ENCODE measurements around the gene PARP8. TPM values are rescaled to one million over a fixed set of nuclear protein-coding genes. Genes with fewer than 3 reads are reported as not detected.

The PARP8 gene
- total RNA-seq, 2 donors from 2014 or later = 3.9 to 6.6 TPM

GRCh38 chr5:50849554-50849953 lies 183.1 kb downstream of the PARP8 start:
- TF ChIP-seq CTCF (IDR thresholded peaks at IDR 0.05) = no peak
- no peaks in the 10 kb centered on the region for H3K27me3 ChIP-seq
- no peak for DNase-seq (ENCODE audit: low spot score)
- H3K4me3 ChIP-seq = no peak overlapping the region
- H3K9me3 ChIP-seq = no peaks in the 10 kb centered on the region
- no peak overlapping the region for H3K27ac ChIP-seq
- H3K36me3 ChIP-seq = no peaks in the 10 kb centered on the region
- H3K4me1 ChIP-seq = no peaks in the 10 kb centered on the region

DNA sequence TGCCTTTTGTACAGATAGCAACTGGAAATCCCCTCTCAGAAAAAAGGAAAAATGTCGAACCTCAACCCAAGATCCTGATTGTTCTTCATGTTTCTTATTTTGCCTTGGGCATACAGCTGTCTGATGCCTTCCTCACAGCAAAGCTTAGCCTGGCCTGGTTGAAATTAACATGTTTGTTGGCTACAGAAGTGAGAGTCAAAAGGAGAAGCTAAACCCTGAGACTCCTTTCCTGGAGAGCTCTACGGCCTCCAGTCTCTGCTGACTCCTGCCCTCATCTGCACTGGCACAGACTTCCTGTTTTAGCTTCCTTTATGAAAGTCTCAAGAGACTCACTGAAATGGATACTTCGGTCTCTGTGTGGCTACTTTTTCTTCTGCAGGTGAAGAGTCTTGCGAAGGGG lies 186.7 kb downstream of the PARP8 start:
- Histone ChIP-seq H3K4me3 (no peak overlapping the region), H3K27ac (no peak overlapping the region), H3K27me3 (no peaks in the 10 kb centered on the region), H3K4me1 (no peaks in the 10 kb centered on the region), H3K36me3 (no peaks in the 10 kb centered on the region), H3K9me3 (no peaks in the 10 kb centered on the region)
- TF ChIP-seq CTCF (IDR thresholded peaks at IDR 0.05) = no peak
- no peak for DNase-seq (ENCODE audit: low spot score)

DNA sequence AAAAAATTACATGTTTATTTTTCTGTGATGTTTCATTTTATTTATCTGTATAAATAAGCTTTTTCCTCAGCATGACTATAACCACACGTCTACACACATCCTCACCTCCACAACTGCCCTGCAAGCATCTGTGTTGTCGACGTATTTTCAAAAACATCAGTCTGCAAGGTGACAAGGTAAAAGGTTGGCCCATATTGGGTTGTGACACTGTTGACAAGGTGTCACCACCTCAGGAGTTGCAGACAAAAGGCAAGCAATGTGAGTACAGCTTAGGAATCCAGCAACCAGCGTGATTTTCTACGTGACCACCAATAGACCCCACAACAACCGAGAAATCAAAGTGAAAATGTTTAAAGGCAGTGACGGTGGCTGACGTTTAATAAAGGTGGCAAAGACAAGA lies 187.6 kb downstream of the PARP8 start:
- H3K27ac ChIP-seq = no peak overlapping the region
- TF ChIP-seq CTCF (IDR thresholded peaks at IDR 0.05) = no peak
- no peaks in the 10 kb centered on the region for H3K36me3 ChIP-seq
- H3K27me3 ChIP-seq = no peaks in the 10 kb centered on the region
- no peaks in the 10 kb centered on the region for H3K9me3 ChIP-seq
- no peaks in the 10 kb centered on the region for H3K4me1 ChIP-seq
- no peak overlapping the region for H3K4me3 ChIP-seq
- DNase-seq (ENCODE audit: low spot score) = no peak

DNA sequence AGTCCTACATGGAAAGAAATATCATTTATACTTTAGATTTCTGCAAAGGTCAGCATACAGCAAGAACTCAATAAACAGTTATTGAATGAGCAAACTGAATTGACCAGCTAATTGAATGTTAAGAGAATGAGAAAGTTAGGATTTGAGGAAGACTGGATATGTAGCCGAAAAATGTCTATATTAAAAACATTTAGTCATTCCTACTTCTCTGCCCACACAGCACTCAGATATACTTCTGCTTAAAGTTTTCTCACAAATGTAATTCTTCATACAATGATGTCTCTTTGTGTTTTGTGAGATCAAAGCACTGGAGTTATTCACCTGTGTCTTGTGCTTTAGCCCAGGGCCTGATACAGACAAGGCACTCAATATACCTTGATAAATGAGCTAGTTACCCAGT lies 188.6 kb downstream of the PARP8 start:
- Histone ChIP-seq H3K4me3 (no peak overlapping the region), H3K27ac (no peak overlapping the region), H3K36me3 (no peaks in the 10 kb centered on the region), H3K4me1 (no peaks in the 10 kb centered on the region), H3K9me3 (no peaks in the 10 kb centered on the region), H3K27me3 (no peaks in the 10 kb centered on the region)
- no peak for TF ChIP-seq CTCF (IDR thresholded peaks at IDR 0.05)
- no peak for DNase-seq (ENCODE audit: low spot score)

GRCh38 chr5:50856401-50857119 lies 190.1 kb downstream of the PARP8 start:
- no peaks in the 10 kb centered on the region for H3K27me3 ChIP-seq
- DNase-seq (ENCODE audit: low spot score) = no peak
- no peaks in the 10 kb centered on the region for H3K36me3 ChIP-seq
- H3K9me3 ChIP-seq = no peaks in the 10 kb centered on the region
- H3K27ac ChIP-seq = no peak overlapping the region
- H3K4me3 ChIP-seq = no peak overlapping the region
- H3K4me1 ChIP-seq = no peaks in the 10 kb centered on the region
- TF ChIP-seq CTCF (IDR thresholded peaks at IDR 0.05) = no peak

Data from right atrium auricular region (tissue), 2 donors.